LNCAP (cell line): ENCODE results near the gene HECA.

Source experiments
- CTCF ChIP-seq: fragments of 450-650 bp; IDR thresholded peaks from 2 replicates; pipeline ENCODE4 v1.5.1; 2017; ENCODE audit warnings: mild to moderate bottlenecking

HECA gene

GRCh38 chr6:139156102-139156501, 21.2 kb downstream of the HECA start:
- TF ChIP-seq CTCF, result no peak

DNA sequence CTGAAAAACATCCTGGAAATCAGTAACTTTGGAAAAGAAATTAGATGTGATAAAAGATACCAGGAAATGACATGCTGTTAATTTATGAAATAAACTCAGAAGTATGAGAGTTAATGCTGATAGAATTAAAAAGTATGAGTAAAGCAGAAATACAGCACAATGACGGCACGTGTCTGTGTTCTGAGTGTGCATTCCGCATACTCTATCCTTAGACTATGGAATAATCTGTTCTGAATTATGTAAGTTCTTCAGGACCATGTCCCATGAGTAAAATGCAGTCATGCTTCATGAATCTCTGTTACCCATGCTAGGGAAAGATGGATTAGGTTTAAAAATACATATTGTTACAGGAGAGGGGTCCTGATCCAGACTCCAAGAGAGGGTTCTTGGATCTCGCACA, 21.7 kb downstream of the HECA start:
- no peak for TF ChIP-seq CTCF

DNA sequence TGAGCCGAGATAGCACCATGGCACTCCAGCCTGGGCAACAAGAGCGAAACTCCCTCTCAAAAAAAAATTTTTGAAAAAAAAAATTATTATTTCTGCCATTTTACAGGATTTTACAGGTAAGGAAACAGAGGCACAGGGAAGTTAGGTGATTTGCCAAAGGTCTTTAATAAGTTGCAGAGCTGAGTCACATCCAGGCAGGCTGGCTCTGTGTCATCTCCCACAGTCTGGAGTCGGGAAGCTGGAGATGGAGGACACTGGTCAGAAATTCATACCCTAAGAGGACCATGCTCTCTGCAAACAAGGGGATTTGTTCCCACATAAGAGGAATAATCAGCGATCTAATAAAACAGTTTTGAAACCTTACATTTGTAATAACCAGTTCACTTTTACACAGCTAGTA, 24.1 kb downstream of the HECA start:
- TF ChIP-seq CTCF, result no peak

GRCh38 chr6:139161169-139161568, 26.3 kb downstream of the HECA start:
- TF ChIP-seq CTCF, result no peak

DNA sequence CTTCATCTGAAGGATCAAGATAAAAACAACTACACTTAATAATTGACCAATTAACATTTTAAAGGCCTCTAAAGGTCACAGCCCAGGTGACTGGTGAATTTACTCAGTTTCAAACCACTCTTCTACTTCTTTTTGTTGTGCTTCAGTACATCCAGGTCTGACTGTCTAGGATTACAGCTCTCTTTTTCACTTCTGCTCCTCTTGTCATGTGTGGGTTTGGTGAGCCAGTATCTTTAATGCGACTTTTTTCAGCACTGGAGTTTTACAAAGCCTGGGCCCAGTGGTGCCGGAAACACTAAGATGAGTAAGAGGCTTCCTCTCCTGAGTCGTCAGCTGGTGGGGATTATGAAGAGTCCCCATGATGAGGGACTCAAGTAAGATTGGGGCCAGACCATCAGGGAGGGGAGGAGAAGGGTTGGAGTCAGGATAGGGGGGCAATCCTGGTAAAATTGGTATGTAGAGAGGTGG, 27.0 kb downstream of the HECA start:
- no peak for TF ChIP-seq CTCF

- TF ChIP-seq CTCF, result no peak
These were observed 29.1 kb downstream of the HECA start for GRCh38 chr6:139164001-139164400.

DNA sequence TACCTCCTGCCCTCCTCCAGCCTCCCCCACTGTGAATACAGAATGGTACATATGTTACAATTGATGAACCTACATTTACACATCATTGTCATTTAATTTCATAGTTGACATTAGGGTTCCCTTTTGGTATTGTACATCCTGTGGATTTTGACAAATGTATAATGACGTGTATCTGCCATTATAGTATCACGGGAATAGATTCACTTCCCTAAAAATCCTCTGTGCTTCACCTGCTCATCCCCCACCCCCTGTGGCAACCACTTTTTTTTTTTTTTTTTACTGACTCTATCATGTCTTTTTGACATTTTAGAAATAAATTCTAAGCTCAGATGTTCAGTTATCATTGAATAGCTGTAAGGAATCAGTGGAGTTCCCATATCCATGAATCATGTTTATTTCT, 30.4 kb downstream of the HECA start:
- TF ChIP-seq CTCF, result no peak

DNA sequence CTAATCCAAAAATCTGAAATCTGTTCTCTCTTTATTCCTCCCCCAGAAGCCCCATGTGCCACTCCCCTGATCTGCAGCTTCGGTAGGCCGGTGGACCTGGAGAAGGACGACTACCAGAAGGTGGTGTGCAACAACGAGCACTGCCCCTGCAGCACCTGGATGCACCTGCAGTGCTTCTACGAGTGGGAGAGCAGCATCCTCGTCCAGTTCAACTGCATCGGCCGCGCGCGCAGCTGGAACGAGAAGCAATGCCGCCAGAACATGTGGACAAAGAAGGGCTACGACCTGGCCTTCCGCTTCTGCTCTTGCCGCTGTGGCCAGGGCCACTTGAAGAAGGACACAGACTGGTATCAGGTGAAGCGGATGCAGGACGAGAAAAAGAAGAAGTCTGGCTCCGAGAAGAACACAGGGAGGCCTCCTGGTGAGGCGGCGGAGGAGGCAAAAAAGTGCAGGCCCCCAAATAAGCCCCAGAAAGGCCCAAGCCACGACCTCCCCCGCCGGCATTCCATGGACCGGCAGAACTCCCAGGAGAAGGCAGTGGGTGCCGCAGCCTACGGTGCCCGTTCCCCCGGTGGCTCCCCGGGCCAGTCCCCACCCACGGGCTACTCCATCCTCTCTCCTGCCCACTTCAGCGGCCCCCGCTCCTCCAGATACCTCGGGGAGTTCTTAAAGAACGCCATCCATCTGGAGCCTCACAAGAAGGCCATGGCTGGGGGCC, 31.5 kb downstream of the HECA start:
- TF ChIP-seq CTCF, result no peak
